RCC 7860 (cell line): ENCODE results near the gene GSTM3.
"Not testable (repeated sequence)": the region's sequence is repeated elsewhere in the genome, so short reads cannot be mapped to it uniquely, and the experiment has no call there.

ENCODE experiments used
- DNase-seq: peaks from one replicate; pipeline ENCODE4 v3.0.0-alpha.2; 2015; ENCODE audit warnings: low spot score
- FAIRE-seq: peaks from 2 replicates; lab custom pipeline; 2012; peaks lifted over from hg19 to GRCh38; lab: Jason Lieb, UNC

GSTM3 gene

DNA sequence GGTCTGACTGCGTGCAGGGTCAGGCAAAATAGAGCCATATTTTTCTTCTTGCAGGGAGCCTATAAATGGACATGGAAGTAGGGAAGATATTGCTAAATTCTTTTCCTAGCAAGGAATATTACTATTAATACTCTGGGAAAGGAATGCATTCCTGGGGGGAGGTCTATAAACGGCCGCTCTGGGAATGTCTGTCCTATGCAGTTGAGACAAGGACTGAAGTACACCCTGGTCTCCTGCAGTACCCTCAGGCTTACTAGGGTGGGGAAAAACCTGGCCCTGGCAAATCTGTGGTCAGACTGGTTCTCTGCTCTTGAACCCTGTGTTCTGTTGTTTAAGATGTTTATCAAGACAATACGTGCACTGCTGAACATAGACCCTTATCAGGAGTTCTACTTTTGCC lies 31.9 kb downstream of the GSTM3 start:
- DNase-seq, FAIRE-seq: not testable (repeated sequence)

DNA sequence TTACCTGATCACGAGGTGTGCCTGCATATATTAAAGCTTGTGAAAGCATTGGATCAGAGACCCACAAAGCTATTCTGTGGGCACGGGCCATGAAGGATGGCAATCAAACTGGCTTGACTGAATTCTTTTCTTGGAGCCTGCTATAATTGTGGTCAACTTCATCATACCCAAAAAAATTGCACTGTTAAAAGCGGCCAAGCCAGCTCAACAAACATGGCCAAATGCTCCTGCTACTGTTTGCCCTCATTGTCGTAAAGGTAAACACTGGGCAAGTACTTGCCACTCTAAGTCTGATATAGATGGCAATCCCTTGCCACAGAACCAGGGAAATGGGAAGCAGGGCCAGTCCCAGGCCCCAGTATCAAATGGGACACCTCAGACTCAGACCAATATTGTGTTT lies 35.4 kb downstream of the GSTM3 start:
- DNase-seq (no peak), FAIRE-seq (no peak)

GRCh38 chr1:109704173-109704572 lies 36.7 kb downstream of the GSTM3 start:
- DNase-seq (no peak), FAIRE-seq (no peak)

GRCh38 chr1:109702940-109703339 lies 37.9 kb downstream of the GSTM3 start:
- DNase-seq, FAIRE-seq: not testable (repeated sequence)

DNA sequence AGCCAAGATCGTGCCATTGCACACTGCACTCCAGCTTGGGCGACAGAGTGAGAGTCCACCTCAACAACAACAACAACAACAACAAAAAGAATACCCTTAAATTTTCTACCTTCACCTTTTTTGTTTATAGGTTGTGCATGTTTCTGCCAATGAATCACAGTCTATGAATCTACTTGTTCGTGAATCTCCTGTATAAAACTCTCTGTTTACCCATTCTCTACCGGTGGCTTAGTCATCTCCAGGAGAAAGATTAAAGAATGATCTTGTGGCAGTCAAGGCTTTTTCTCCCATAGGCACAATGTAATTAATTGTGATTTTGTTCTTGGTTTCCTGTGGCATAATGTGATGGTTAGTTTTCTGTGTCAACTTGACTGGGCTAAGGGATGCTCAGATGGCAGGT lies 43.0 kb downstream of the GSTM3 start:
- DNase-seq, FAIRE-seq: not testable (repeated sequence)

DNA sequence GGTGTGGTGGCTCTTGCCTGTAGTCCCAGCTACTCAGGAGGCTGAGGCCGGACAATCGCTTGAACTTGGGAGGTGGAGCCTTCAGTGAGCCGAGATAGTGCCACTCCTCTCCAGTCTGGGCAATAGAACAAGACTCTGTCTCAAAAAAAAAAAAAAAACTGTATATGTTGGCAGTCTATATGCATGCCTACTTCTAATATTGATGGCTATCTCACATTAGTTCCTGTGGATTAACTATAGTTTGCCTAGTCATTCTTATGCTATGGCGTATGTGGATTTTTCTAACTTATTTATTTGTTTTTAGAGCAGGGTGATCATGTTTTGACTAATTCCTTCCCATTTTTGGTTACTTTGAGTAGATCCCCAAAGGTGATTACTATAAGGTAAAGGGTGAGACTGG lies 43.8 kb downstream of the GSTM3 start:
- no peak for DNase-seq
- no peak for FAIRE-seq

DNA sequence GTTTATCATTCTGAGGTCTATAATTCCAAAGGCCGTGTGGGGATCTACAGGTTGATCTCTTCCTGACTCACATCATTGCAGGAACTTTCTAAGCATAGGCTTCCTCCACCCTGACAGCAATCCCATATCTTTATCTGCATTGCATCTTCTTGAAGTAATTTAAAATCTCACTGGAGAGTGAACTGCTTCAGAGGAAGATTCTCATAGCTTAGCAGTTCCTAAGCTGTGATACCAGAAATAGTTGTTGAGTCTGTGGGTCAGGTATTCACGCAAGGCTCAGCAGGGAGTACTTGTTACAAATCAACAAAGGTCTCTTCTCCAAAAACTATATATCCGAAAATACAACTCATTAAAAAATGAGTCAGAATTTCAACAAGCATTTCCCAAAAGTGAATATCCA lies 45.7 kb downstream of the GSTM3 start:
- not testable (repeated sequence) for FAIRE-seq, DNase-seq

DNA sequence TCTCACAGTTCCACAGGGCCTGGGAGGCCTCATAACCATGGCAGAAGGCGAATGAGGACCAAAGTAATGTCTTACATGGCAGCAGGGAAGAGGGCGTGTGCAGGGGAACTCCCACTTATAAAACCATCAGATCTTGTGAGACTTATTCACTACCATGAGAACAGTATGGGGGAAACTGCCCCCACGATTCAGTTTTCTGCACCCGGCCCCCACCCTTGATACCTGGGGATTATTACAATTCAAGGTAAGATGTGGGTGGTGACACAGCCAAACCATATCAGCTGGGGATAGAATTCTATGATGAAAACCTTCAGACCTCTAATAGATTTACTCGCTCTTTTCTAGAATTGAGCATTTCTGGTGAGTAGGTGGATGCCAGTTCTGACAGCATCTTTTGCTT lies 46.4 kb downstream of the GSTM3 start:
- not testable (repeated sequence) for FAIRE-seq, DNase-seq

GRCh38 chr1:109691759-109692158 lies 49.1 kb downstream of the GSTM3 start:
- FAIRE-seq = no peak
- no peak for DNase-seq

- FAIRE-seq (no peak), DNase-seq (no peak)
Observed at GRCh38 chr1:109689844-109690405, 50.9 kb downstream of the GSTM3 start.

- DNase-seq = no peak
- FAIRE-seq = no peak
Observed at GRCh38 chr1:109687641-109688499, 53.0 kb downstream of the GSTM3 start, which contains the start of gene GSTM1. Gene GSTM1 (plus strand): TSS chr1:109687817. CDS start chr1:109687874, 57 bp downstream.

- FAIRE-seq, DNase-seq: not testable (repeated sequence)
Observed at GRCh38 chr1:109687109-109687508, 53.7 kb downstream of the GSTM3 start.

- FAIRE-seq, DNase-seq: not testable (repeated sequence)
Observed at GRCh38 chr1:109685890-109686289, 54.9 kb downstream of the GSTM3 start.

GRCh38 chr1:109685399-109685798 lies 55.4 kb downstream of the GSTM3 start:
- DNase-seq, FAIRE-seq: not testable (repeated sequence)

DNA sequence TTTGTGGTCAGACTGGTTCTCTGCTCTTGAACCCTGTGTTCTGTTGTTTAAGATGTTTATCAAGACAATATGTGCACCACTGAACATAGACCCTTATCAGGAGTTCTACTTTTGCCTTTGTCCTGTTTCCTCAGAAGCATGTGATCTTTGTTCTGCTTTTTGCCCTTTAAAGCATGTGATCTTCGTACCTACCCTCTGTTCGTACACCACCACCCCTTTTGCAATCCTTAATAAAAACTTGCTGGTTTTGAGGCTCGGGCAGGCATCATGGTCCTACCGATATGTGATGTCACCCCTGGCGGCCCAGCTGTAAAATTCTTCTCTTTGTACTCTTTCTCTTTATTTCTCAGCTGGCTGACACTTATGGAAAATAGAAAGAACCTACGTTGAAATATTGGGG lies 56.1 kb downstream of the GSTM3 start:
- DNase-seq, FAIRE-seq: not testable (repeated sequence)
